Measurements from ENCODE around the gene TMEM87B. TPM values are rescaled to one million over a fixed set of nuclear protein-coding genes. Genes with fewer than 3 reads are reported as not detected.
A peak's percentile ranks its signal among the peaks of the same experiment; 100 is the strongest.

TMEM87B gene, protein sequence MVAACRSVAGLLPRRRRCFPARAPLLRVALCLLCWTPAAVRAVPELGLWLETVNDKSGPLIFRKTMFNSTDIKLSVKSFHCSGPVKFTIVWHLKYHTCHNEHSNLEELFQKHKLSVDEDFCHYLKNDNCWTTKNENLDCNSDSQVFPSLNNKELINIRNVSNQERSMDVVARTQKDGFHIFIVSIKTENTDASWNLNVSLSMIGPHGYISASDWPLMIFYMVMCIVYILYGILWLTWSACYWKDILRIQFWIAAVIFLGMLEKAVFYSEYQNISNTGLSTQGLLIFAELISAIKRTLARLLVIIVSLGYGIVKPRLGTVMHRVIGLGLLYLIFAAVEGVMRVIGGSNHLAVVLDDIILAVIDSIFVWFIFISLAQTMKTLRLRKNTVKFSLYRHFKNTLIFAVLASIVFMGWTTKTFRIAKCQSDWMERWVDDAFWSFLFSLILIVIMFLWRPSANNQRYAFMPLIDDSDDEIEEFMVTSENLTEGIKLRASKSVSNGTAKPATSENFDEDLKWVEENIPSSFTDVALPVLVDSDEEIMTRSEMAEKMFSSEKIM
- 22.2 TPM for total RNA-seq

- peak; percentile 99 for DNase-seq
These were observed at the start of gene TMEM87B for GRCh38 chr2:112054847-112055729. TMEM87B (plus strand) TSS chr2:112055269; CDS start chr2:112055592, 323 bp downstream.

DNA sequence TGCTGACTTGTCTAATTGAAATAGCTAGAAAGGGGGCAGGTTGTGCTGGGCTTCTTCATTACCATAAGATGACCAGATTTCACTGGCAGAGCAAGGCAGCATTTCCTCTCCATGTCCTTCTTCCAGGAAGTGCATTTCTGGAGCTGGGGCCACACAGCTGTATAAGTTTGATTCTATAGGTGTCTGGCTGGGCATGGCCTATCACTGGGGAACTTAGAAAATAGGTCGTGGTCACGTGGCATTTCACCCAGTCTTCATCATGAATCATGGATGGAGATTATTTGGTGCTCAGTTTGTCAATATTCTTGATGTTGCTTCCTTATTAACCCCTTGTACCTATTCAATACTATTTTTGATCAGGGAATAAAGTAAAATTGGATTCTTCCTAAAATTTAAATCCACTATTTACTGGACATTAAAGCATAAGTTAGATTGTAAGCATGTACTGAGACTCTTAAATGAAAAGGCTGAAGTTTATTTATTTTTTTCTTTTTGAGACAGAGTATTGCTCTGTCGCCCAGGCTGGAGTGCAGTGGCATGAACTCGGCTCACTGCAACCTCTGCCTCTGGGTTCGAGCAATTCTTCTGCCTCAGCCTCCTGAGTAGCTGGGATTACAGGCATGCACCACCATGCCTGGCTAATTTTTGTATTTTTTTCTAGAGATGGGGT is 49.5 kb upstream of the TMEM87B start:
- no peak for DNase-seq

- no peak for DNase-seq
These were observed 49.0 kb upstream of the TMEM87B start for GRCh38 chr2:112006076-112006410.

DNA sequence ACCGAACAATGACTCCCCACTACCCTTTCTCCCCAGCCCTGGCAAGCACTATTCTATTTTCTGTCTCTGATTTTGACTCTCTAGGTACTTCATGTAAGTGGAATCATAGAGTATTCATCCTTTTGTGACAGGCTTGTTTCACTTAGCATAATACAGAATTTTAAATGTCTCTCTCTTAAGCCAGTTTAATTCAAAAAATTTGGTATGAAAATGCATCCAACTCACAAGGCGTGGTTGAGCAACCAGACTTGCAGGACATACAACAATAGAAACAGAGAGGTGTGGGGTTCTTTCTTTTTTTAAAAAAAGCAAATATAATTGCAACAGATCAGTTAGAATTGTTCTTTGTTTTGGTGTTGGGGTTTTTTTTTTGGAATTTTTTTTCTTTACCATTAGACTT is 47.6 kb upstream of the TMEM87B start:
- DNase-seq: no peak

- DNase-seq: no peak
These were observed 46.1 kb upstream of the TMEM87B start for GRCh38 chr2:112008910-112009485.

GRCh38 chr2:112010751-112011150 is 44.3 kb upstream of the TMEM87B start:
- DNase-seq: no peak

- no peak for DNase-seq
These were observed 42.5 kb upstream of the TMEM87B start for GRCh38 chr2:112012556-112012955.

DNA sequence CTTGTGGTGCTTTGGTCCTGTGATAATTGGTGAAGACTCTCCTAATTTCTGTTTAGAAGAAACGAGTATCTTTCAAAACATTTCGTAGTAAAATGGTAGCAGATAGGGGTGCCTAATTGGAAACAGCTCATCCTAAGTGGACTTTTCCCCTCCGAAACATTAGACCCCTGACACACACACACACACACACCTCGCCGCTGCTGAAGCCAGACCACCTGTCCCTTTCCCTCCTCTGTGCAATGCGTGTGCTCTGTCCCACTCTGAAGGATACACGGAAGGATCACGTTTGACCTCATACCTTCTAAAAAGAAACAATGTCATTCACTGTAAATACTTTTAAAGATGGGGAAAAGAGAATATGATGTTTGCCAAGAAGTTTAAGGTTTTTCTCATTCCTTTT is 36.2 kb upstream of the TMEM87B start:
- DNase-seq: no peak

GRCh38 chr2:112019569-112019982 is 35.5 kb upstream of the TMEM87B start:
- DNase-seq: no peak

- DNase-seq: no peak
These were observed 34.5 kb upstream of the TMEM87B start for GRCh38 chr2:112020561-112020960.

DNA sequence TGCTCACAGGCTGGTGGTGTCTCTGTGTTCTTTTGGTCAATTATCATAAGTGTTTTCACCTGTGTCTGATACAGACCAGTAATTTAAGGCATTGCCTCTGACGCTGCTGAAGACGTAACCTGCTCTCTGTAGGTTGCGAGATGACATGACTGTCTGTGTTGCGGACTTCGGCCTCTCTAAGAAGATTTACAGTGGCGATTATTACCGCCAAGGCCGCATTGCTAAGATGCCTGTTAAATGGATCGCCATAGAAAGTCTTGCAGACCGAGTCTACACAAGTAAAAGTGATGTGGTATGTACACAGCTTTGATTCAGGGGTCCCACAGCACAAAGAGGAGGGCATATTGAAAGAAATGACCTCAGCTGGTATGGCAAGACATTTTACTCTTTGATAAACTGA is 33.8 kb upstream of the TMEM87B start:
- no peak for DNase-seq

DNA sequence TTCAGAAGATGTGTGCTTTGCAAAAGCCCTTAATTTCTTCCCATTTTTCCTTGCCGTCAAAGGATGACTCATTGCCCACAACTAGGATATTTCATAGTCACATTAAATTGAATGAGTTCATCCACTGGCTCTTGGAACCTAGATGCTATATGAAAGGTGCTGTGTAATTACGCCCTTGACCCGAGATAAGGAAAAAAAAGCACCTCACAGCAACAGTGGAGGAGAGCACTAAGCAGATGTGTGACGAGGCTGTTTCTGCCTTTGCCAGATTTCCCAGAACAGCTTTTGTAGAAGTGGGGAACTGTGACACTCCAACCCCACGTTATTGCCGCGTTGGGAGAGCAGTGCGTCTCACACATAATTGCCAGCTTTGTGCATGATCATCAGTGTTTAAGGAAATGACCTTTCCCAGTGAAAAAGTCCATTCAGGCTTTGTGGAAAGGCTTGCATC is 33.3 kb upstream of the TMEM87B start:
- no peak for DNase-seq

- no peak for DNase-seq
These were observed 31.4 kb upstream of the TMEM87B start for GRCh38 chr2:112023707-112024106.

GRCh38 chr2:112024231-112024630 is 30.8 kb upstream of the TMEM87B start:
- no peak for DNase-seq

- no peak for DNase-seq
These were observed 30.1 kb upstream of the TMEM87B start for GRCh38 chr2:112024896-112025491.

- DNase-seq: no peak
These were observed 28.6 kb upstream of the TMEM87B start for GRCh38 chr2:112026509-112026908.

- no peak for DNase-seq
These were observed 27.3 kb upstream of the TMEM87B start for GRCh38 chr2:112027767-112028166.

DNA sequence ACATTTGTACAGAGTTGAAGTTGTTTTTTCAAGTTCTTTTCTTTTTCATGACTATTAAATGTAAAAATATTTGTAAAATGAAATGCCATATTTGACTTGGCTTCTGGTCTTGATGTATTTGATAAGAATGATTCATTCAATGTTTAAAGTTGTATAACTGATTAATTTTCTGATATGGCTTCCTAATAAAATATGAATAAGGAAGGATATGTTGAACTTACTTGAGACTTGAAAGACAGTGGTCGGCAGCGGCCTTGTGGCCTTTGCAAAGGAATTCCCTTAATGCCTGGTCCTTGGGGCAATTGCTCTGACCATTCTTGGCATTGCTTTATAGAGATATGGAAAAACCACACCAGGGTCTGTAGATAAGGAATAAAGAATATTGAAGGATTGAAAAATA is 25.9 kb upstream of the TMEM87B start:
- no peak for DNase-seq

DNA sequence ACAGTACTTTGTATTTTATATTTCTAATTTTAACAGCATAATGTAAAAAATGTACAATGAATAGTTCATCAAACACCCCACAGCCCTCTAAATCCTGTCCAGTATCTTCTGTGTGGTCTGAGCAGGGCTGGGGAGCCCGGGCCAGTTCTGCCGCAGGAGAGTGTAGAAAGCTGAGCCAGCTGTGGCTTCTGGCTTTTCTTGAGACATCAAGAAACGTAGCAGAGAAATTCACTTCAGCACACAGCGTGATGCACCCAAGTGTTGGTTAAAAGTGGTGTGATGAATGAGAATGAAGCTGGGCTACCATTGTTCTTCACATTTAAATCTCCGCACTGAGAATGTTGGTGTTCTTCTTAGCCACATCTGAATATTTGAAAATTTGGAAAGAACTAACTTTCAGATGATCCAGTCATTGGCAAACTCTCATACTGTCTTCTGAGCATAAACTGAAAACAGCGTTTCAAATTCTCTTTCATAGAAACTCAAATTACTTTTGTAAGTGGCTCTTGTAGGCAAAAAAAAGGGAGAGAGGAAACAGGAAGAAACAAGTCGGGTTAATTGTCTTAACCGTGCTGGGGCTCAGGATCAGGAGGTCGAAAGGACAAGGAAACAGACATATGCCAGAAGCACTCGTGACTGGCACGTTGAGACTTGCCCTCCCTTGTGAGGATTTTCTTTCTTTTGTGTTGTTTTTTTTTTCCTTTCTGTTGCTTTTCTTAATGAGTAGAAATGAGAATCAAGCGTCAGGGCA is 23.4 kb upstream of the TMEM87B start:
- DNase-seq: peak; percentile 23

DNA sequence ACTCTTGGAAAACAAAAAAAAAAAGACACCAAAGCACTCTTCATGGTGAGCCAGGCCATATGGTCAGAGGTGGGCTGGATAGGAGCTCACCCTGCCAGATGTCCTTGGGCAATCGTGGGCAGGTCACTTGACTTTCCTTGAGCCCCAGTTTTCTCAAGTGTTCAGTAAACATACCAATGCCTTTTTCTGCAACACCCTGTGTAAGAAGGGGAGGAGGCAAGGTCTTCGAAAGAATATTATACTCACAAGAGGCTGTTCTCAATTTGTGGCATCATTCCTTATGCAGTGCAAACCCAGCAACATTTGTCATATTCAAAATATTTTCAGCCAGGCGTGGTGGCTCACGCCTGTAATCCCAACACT is 22.9 kb upstream of the TMEM87B start:
- no peak for DNase-seq

Data from skin of body (tissue), 2 donors.